Measurements from ENCODE around the gene SCEL. TPM values are rescaled to one million over a fixed set of nuclear protein-coding genes. Genes with fewer than 3 reads are reported as not detected.

SCEL gene
- total and polyA plus RNA-seq, 2 of the 8 experiments (the other 6 are each of a cell fraction or from before 2014, with no cell fraction given): not detected

DNA sequence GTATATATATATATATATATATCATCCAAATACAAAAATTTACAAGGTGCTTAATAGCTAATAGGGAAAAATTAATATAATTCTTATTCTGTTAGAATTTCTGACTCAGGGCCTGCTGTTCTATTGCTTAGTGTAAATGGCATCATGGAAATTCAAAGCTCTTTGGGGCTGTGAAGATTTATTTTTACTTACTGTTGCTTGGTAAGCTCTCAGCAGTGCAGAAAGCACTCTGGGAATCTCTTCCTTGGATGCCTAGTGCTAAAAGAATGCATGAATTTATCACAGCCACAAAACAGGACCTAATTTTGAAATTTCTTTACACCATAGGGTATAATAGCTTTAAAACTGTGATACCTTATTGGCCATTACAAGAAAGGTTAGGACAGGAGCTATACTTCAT, 92.7 kb downstream of the SCEL start (continued):
- no peak for TF ChIP-seq CHD7 (IDR thresholded peaks at IDR 0.05; ENCODE audit: insufficient replicate concordance, low read length)
